Thyroid gland (tissue), 4 donors: ENCODE results near the gene TSPAN32.

Experiments used
- CTCF ChIP-seq, 6 experiments: fragments of 200-600 bp in 3 of 6; fragments of 450-650 bp in 3 of 6; sonication (generic) in 3 of 6; IDR thresholded peaks; one replicate each; pipeline ENCODE4 v1.5.1; 2016 to 2019; ENCODE audit warnings: antibody characterized with exemption in 6 of 6, mild to moderate bottlenecking in 2 of 6, inconsistent platforms in 1 of 6, moderate library complexity in 1 of 6
- POLR2A ChIP-seq, 2 donors: fragments of 450-650 bp; IDR thresholded peaks; one replicate each; pipeline ENCODE4 v1.6.1; 2017; ENCODE audit warnings: antibody characterized with exemption in 2 of 2, mild to moderate bottlenecking in 2 of 2, moderate library complexity in 1 of 2

GRCh38 chr11:2263071-2263565 is 38.7 kb upstream of the TSPAN32 start:
- TF ChIP-seq CTCF (IDR thresholded peaks at IDR 0.05) (no peak), POLR2A (IDR thresholded peaks at IDR 0.05) (no peak)
